Measurements from ENCODE around the gene MAST4.

The MAST4 gene

DNA sequence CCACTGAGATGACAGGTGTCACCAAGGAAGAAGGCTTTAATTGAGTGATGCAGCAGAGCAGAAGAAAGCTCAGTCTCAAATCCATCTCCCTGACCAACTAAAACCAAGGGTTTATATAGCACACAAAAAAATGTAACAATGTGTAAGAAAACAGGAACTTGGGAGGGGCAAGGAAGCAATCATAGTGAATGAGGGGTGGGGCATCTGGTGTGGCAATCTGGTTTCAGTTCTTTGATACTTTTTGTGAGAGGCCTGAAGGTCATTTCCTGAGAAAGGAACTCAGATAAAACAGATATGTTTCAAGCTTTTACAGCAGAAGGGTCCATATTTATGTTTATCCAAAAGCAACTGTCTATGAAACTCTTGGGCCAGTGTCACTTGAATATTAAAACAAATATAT is 580.7 kb downstream of the MAST4 start:
- no peak for FAIRE-seq

DNA sequence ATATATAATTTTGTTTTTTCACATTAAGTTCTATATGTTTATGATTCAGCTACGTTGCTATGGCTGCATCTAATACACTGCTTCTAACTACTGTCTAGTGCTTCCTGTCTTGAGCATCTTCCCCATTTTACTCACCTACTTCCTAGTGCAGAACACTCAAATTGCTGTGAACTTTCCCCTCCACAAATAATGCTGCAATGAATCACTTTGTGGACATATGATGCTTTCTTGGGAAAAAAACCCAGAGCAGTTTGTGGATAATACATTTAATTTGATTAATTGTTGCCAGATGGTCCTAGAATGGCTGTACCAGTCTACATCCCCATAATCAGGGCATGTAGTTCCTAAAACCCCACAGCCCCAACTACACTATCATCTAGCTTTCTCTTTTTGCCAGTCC is 581.9 kb downstream of the MAST4 start:
- no peak for FAIRE-seq

GRCh38 chr5:67178966-67179365 is 582.8 kb downstream of the MAST4 start:
- no peak for FAIRE-seq

DNA sequence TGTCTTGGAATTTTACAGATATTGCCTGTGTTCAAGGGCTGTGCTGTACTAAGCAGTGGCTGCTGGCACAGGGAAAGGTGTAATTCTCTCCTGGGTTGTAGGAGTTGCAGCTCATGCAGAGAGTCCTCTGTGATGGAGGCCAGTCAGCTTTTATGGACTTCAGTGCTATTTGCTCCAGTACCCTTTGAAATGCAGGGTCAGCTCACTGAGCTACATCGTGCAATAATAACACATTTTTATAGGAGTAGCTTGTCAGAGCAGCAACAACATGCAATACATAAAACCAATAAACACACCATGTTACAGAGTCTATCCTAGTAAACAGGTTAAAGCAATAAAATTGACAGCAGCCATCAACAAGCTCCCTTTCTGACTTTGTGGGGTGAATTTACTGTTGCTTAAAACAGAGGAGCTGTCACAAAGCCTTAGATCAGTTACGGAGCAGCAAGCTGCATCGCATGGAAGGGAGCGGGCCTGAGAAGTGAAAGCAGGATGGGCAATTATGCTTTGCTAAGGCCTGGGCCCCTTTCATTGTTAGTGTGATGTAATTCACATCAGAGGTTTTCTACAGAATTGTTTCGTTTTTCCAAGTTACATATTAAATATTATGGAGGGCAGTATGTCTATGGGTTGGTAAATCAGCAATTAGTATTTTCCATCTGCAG is 583.6 kb downstream of the MAST4 start:
- FAIRE-seq, result no peak

GRCh38 chr5:67181648-67182221 is 585.5 kb downstream of the MAST4 start:
- no peak for FAIRE-seq

DNA sequence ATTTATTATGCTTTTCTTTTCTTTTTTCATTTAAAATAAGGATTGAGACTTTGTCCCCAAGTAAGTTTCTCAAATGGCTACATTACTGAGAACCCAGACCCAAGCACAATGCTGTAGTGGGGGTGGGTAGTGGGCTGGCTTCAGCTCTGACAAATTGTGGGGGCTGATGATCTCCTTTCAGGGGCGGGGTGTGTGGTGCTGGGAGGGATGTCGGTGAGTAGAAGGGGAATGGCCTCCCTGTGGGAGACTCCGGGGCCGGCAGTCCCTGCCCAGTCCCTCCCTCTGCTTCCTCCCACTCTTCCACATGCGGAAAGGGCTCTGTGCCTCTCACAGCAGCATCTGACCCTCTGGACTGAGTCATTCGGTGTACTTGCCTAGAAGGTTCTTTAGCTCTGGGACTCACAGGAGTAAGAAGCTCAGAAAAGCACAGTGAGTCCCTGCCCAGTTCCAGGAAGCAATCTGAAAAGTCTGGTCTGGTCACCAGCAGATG is 586.2 kb downstream of the MAST4 start:
- FAIRE-seq, result no peak

GRCh38 chr5:67183859-67184258 is 587.7 kb downstream of the MAST4 start:
- FAIRE-seq, result no peak

DNA sequence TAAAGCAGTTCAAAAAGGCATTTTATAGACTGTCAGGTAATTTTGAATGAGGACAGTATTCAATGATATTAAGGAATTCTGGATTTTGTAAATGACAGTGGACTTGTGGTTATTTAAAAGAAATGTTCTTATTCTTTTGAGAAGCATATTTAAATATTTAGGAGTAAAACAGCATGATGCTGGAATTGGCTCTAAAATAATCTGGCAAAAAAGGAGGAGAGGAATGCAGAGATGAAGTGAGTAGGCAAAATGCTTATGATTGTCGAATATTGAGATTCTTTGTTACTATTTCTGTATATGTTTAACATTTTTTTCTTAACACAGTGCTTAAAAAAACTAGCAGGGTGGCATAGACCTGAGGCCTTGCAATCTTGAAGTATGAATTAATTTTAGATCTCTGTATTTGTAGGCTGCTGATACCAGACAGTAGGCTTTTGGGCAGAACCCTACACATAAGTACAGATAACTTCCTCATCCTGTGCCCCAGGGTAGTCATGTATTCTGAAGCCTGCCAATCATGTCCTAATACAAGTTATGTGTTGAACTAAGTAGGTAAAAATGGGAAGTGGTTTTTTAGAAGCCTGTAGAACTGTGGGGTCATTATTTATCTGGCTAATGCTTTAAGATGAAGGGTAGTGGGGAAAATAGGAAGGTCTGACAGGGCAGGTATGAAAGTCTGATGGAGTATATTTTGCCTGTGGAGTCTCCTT is 591.0 kb downstream of the MAST4 start:
- FAIRE-seq, result no peak

DNA sequence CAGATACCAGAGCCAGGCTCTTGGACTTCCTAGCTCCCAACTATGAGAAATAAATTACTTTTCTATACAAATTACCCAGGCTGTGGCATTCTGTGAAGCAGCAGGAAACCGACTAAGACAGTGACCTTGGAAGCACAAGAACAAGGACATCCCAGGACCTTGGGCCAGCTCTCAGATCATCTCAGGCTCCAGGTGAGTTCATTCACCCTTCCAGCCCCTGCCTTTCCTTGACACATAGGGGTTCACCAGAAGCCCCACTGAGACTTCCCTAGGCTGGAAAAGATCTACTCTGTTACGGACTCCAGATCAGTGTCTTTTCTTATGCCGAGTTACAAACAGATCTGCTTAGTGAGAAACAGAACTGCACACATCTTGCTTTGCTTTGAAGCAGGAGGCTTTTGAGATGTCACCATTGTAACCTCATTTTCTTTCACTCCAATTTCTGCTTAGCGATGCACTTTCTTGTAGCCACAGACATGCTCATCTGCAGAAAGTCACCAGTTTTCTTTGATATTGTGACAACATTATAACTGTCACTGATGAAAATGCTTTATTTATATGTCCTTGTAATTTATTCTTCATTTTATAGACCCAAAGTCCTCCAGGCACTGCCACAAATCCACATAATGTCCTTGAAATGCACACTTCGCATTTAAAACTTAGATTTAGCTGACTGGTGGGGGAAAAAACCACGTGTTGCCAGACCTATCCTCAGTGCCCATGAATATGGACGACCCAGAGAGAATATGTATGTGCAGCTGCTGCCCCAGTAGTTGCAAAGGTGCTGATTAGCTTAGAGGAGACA is 592.3 kb downstream of the MAST4 start:
- FAIRE-seq, result no peak

GRCh38 chr5:67189079-67189354 is 592.8 kb downstream of the MAST4 start:
- FAIRE-seq, result no peak

- FAIRE-seq, result no peak
Measured at GRCh38 chr5:67189931-67190330, 593.7 kb downstream of the MAST4 start.

- FAIRE-seq, result no peak
Measured at GRCh38 chr5:67190410-67190809, 594.2 kb downstream of the MAST4 start.

GRCh38 chr5:67190861-67191260 is 594.7 kb downstream of the MAST4 start:
- FAIRE-seq, result no peak

GRCh38 chr5:67192719-67193438 is 596.7 kb downstream of the MAST4 start:
- no peak for FAIRE-seq

DNA sequence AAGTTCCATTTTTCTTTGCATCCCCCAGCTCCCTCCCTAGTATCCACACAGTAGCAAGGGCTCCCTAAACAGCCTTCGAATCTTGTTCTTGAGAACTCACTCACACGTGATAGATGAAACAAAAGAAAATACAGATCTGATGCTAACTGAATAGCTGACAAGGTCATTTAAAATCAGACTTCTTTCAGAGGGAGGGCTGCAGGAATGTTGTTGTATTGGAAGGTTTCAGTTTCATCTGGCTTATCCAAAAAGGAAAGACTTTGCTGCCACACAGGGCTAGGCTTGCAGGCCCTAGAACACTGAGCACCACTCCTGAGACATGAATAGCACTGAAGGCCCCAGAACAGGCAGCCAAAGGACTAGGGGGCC is 597.2 kb downstream of the MAST4 start:
- no peak for FAIRE-seq

GRCh38 chr5:67194166-67194565 is 598.0 kb downstream of the MAST4 start:
- no peak for FAIRE-seq

DNA sequence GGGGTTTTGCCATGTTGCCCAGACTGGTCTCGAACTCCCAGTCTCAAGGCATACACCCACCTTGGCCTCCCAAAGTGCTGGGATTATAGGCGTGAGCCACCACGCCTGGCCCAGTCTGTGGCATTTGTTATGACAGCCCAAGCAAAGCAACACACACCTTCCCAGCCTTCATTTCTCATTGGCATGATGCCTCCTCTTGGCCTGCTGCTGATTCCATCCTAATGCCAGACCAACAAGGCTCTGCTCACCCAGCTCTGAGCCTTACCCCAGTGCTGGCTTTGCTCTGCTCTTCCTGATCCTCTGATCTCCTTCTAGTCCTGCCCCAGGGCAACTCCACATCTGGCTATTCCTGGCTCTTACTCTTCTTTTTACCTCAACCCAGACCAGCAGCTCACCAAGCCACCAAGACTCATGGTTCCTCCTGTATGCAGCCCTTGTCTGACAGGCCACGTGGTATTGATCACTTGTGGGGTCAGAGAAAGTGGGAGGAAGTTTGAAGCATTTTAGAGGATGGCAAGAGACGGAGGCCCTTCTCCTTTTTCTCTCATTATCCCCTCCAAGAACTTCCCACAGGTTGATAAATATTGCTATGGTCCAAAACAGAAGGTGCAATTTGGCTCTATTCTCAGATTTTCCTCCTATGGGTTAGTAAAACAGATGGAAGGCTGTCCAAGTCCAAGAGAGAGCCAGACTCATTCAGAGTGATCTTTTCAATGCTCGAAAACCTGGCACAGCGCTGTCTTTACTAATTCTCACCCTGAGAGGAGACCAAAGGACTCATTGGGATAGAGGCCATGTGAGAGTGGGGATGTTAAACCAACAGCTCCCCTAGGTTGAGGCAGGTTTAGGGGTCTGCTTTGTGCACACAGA is 599.4 kb downstream of the MAST4 start:
- no peak for FAIRE-seq

- no peak for FAIRE-seq
Measured at GRCh38 chr5:67196537-67197059, 600.4 kb downstream of the MAST4 start, which contains the start of gene CD180. CD180 (minus strand) TSS chr5:67196799; CDS start chr5:67196641, 158 bp downstream.

DNA sequence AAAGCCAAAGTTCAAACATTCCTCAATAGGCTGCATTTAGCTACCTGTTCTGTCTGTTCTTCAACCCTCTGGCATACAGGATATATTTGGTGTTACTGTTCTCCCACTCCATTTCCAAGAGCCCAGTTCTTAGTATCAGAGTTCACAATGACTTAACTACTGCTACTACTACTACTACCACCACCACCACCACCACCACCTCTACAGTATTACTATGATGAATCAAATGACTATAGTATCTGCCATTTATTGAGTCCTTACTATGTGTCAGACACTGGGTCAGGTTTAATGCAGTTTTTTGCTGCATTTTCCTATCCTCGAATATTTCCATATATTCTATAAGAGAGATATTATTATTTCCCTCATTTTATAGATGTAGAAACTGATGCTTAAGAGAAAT is 601.3 kb downstream of the MAST4 start:
- no peak for FAIRE-seq

GRCh38 chr5:67198917-67199316 is 602.7 kb downstream of the MAST4 start:
- FAIRE-seq, result no peak

DNA sequence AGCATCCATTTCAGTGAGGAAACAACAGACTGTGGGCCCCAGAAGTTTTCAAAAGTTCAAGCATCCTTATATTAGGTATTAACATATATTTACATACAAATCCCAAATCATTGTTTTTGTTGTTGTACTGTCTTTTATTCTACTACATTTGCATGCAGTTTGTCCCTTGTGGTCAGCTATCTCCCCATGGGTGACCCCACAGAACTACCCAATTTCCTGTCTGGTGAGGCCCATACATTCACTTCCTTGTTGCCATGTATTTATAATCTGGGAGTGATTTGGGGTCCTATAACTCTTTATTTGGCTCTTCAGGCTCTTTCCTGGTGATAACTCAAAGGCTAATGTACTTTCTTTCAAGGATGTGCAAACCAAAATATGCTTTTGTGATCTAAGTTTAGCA is 603.7 kb downstream of the MAST4 start:
- no peak for FAIRE-seq

All from A204.1 (cell line).